MM.1S (cell line): ENCODE data around the gene SYT2.
A peak's percentile ranks its signal among the peaks of the same experiment; 100 is the strongest.

Experiments used
- DNase-seq: peaks from one replicate; pipeline ENCODE4 v3.0.0-alpha.2; 2015
- H2AFZ ChIP-seq: fragments of 300-600 bp; sonication (generic); 2 replicates; pipeline ENCODE4 v1.6.0; 2016; ENCODE audit warnings: antibody characterized with exemption, low read length
- H3F3A ChIP-seq: fragments of 300-600 bp; sonication (generic); 2 replicates; pipeline ENCODE4 v1.6.1; 2016; ENCODE audit warnings: mild to moderate bottlenecking, antibody characterized with exemption, low read length, moderate library complexity, mixed read lengths; ENCODE audit not compliant: insufficient read depth
- H3K27ac ChIP-seq: fragments of 300-600 bp; sonication (generic); 2 replicates; pipeline ENCODE4 v1.5.1; 2016; ENCODE audit warnings: mild to moderate bottlenecking, low read length
- H3K27me3 ChIP-seq: fragments of 300-600 bp; sonication (generic); replicated peaks from 2 replicates; pipeline ENCODE4 v1.6.0; 2016; ENCODE audit warnings: low read length; ENCODE audit not compliant: insufficient read depth
- H3K36me3 ChIP-seq: fragments of 300-600 bp; sonication (generic); replicated peaks from 2 replicates; pipeline ENCODE4 v1.6.1; 2016; ENCODE audit warnings: mild to moderate bottlenecking, low read length, mixed read lengths; ENCODE audit not compliant: insufficient read depth
- H3K4me1 ChIP-seq: fragments of 300-600 bp; sonication (generic); 2 replicates; pipeline ENCODE4 v1.6.1; 2016; ENCODE audit warnings: low read length, mixed read lengths
- H3K4me2 ChIP-seq: fragments of 300-600 bp; sonication (generic); 2 replicates; pipeline ENCODE4 v1.6.0; 2016; ENCODE audit warnings: low read depth, low read length
- H3K4me3 ChIP-seq: fragments of 300-600 bp; sonication (generic); 2 replicates; pipeline ENCODE4 v1.5.1; 2016; ENCODE audit warnings: low read length, mixed read lengths
- H3K79me2 ChIP-seq: fragments of 300-600 bp; sonication (generic); 2 replicates; pipeline ENCODE4 v1.6.1; 2016; ENCODE audit warnings: mixed run types, low read length, mixed read lengths
- H3K9ac ChIP-seq: fragments of 300-600 bp; sonication (generic); 2 replicates; pipeline ENCODE4 v1.6.1; 2016; ENCODE audit warnings: low read length, mixed read lengths
- H3K9me2 ChIP-seq: fragments of 300-600 bp; sonication (generic); replicated peaks from 2 replicates; pipeline ENCODE4 v1.6.1; 2016; ENCODE audit warnings: mild to moderate bottlenecking, low read length, mixed read lengths; ENCODE audit not compliant: insufficient read depth
- H3K9me3 ChIP-seq: fragments of 300-600 bp; sonication (generic); replicated peaks from 2 replicates; pipeline ENCODE4 v1.6.1; 2016; ENCODE audit warnings: mild to moderate bottlenecking, low read length, mixed read lengths; ENCODE audit not compliant: insufficient read depth
- H4K20me1 ChIP-seq: fragments of 300-600 bp; sonication (generic); 2 replicates; pipeline ENCODE4 v1.6.1; 2016; ENCODE audit warnings: mild to moderate bottlenecking, low read length, moderate library complexity, mixed read lengths; ENCODE audit not compliant: insufficient read depth
- CTCF ChIP-seq: fragments of 300-600 bp; sonication (generic); IDR thresholded peaks from 2 replicates; pipeline ENCODE4 v1.5.1; 2016; ENCODE audit warnings: antibody characterized with exemption, low read length, mixed read lengths
- EZH2 ChIP-seq: fragments of 300-600 bp; sonication (generic); optimal IDR thresholded peaks from 2 replicates; pipeline ENCODE3; 2017; ENCODE audit warnings: low read depth, mild to moderate bottlenecking, antibody characterized with exemption, low read length, mixed read lengths
- EZH2phosphoT487 ChIP-seq: fragments of 300-600 bp; sonication (generic); IDR thresholded peaks from 2 replicates; pipeline ENCODE4 v1.6.1; 2018; ENCODE audit warnings: antibody characterized with exemption, low read length

Gene SYT2

GRCh38 chr1:202752774-202753173 is 42.5 kb upstream of the SYT2 start:
- Histone ChIP-seq H3K9me3 (no peaks in the 10 kb centered on the region), H3K27me3 (no peaks in the 10 kb centered on the region), H3K4me1 (no peaks in the 10 kb centered on the region), H4K20me1 (no peaks in the 10 kb centered on the region), H3F3A (no peaks in the 10 kb centered on the region), H2AFZ (no peak overlapping the region), H3K9me2 (no peaks in the 10 kb centered on the region), H3K79me2 (no peaks in the 10 kb centered on the region), H3K9ac (no peak overlapping the region), H3K4me2 (no peak overlapping the region), H3K27ac (no peak overlapping the region), H3K36me3 (no peaks in the 10 kb centered on the region), H3K4me3 (no peak overlapping the region)
- DNase-seq, result no peak
- TF ChIP-seq CTCF (no peak), EZH2phosphoT487 (no peak), EZH2 (no peak)

GRCh38 chr1:202750761-202751160 is 40.5 kb upstream of the SYT2 start:
- Histone ChIP-seq H3K36me3 (no peaks in the 10 kb centered on the region), H2AFZ (no peak overlapping the region), H3K4me2 (no peak overlapping the region), H3K9ac (no peak overlapping the region), H3K79me2 (no peaks in the 10 kb centered on the region), H3K27me3 (no peaks in the 10 kb centered on the region), H3K9me3 (no peaks in the 10 kb centered on the region), H4K20me1 (no peaks in the 10 kb centered on the region), H3K27ac (no peak overlapping the region), H3F3A (no peaks in the 10 kb centered on the region), H3K9me2 (no peaks in the 10 kb centered on the region), H3K4me1 (no peaks in the 10 kb centered on the region), H3K4me3 (no peak overlapping the region)
- no peak for DNase-seq
- TF ChIP-seq CTCF, result peak; percentile 12; the same call in 1 of the 2 replicates
- no peak for TF ChIP-seq EZH2phosphoT487

GRCh38 chr1:202750024-202750423 is 39.8 kb upstream of the SYT2 start:
- Histone ChIP-seq H3K36me3 (no peaks in the 10 kb centered on the region), H3K4me2 (no peak overlapping the region), H3K79me2 (no peaks in the 10 kb centered on the region), H3K27me3 (no peaks in the 10 kb centered on the region), H3K9ac (no peak overlapping the region), H3F3A (no peaks in the 10 kb centered on the region), H3K9me2 (no peaks in the 10 kb centered on the region), H3K4me1 (no peaks in the 10 kb centered on the region), H3K27ac (no peak overlapping the region), H3K4me3 (no peak overlapping the region), H3K9me3 (no peaks in the 10 kb centered on the region), H4K20me1 (no peaks in the 10 kb centered on the region), H2AFZ (no peak overlapping the region)
- no peak for DNase-seq
- TF ChIP-seq CTCF (no peak), EZH2 (no peak), EZH2phosphoT487 (no peak)
